Activated CD8-positive, alpha-beta memory T cell treated with anti-CD3 and anti-CD28 coated beads for 24 hours (primary cell): ENCODE data around the gene MEGF6.
"Not testable (repeated sequence)": the region's sequence is repeated elsewhere in the genome, so short reads cannot be mapped to it uniquely, and the experiment has no call there.

Experiments
- DNase-seq: peaks from one replicate; pipeline ENCODE4 v3.0.0-alpha.2; 2020

MEGF6 gene

DNA sequence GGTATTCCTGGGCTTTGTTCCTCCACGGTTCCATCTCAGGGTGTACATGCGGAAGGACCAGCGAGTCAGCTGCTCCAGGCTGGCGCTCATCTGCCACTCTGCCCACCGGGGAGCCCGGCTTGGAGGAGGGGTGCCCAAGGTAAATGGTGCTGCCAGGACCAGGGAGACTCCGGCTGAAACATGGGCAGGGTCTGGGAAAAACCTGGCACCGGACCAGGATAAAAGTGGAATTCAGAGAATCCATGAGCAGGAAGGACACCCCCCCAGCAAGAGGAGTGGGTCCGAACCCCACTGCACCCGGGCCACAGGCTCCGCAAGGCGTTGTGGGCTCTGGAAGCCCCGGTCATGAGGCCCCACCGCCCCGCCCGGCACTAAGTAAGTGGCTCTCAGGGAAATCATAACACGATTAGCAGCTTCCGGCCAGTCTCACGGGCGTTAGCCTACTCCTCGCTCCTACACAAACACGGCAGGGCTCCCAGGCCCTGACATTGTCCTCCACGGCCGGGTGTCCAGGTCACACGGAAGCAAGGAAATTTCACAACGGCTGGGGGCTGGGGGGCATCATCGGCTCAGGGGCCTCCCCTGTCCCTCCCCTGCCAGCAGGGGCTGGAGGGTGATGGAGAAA, 21.1 kb downstream of the MEGF6 start:
- DNase-seq: no peak

DNA sequence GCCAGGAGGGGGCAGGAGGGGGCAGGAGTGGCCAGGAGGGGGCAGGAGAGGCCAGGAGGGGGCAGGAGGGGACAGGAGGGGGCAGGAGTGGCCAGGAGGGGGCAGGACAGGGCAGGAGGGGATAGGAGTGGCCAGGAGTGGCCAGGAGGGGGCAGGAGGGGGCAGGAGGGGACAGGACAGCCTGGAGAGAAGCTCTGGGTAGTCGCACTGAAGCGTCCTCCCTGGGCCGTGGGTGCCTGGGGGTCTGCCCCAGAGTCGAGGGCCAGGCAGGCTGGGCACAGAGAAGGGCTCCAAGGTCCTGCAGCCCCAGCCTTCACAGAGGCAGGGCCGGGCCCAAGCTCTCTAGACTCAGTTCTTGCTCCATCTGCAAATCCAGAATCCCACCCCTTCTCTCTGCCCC, 22.9 kb downstream of the MEGF6 start:
- no peak for DNase-seq

DNA sequence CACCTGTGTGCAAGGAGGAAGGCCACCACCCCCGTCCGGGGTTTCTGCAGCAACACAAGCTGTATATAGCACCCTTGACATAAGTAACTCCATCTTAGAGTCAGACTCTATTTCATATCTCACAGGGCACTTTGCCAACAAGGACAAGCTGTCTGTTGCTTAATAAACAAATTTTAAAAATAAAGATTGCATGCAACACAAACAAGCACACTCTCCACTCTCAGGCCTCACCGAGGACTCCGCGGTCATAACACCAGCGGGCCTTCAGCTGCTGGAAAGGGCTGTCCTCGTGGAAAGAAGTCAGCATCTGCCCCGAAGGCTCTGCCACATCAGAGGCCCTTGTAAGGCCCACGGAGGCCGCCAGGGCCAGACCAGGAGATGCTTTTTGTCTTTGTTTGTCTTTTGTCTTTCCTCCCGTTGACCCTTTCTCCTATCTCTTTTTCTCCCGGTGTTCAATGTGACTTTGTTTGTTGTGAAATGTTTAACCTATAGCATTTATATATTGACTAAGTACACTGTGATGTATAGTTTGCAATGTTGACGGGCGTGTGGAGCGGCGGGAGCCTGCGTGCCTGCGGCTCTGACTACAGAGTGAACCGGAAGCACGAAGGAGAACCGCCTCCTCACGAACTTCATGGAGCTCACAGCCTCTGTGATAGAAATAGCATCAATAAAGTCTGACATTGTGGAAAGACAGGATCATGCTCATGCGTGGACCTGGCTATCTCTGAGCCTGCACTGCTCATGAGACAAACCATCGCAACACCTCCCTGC, 24.1 kb downstream of the MEGF6 start:
- DNase-seq: no peak

DNA sequence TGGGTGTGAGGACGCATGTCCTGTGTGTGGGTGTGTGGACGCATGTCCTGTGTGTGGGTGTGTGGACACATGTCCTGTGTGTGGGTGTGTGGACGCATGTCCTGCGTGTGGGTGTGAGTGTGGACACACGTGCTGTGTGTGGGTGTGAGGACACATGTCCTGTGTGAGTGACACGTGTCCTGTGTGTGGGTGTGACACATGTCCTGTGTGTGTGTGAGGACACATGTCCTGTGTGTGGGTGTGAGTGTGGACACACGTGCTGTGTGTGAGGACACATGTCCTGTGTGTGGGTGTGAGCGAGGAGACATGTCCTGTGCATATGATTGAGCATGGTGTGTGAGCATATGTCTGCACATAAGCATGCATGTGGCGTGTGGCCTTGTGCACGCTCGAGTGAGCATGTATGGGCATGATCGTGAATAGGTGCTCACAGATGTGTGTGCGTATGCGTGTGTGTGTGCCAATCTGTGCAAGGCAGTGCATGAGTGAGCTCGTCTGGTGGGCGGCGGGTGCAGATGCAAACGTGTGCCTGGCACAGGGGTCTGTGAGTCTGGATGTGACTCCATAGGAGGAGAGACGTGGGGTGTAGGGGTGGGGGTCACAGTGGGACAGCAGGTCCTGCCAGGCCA, 25.3 kb downstream of the MEGF6 start:
- DNase-seq: no peak

DNA sequence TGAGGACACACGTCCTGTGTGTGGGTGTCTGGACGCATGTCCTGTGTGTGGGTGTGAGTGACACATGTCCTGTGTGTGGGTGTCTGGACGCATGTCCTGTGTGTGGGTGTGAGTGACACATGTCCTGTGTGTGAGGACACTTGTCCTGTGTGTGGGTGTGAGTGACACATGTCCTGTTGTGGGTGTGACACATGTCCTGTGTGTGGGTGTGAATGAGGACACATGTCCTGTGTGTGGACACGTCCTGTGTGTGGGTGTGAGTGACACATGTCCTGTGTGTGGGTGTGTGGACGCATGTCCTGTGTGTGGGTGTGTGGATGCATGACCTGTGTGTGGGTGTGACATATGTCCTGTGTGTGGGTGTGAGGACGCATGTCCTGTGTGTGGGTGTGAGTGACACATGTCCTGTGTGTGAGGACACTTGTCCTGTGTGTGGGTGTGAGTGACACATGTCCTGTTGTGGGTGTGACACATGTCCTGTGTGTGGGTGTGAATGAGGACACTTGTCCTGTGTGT, 25.9 kb downstream of the MEGF6 start:
- DNase-seq: not testable (repeated sequence)

DNA sequence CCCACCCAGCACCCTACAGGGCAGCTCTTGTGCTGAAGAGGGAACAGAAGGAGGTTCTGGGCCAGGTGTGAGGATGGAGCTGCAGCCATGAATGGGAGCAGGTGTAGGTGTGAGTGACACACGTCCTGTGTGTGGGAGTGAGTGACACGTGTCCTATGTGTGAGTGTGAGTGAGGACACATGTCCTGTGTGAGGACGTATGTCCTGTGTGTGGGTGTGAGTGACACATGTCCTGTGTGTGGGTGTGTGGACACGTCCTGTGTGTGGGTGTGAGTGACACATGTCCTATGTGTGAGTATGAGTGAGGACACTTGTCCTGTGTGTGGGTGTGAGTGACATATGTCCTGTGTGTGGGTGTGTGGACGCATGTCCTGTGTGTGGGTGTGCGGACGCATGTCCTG, 26.4 kb downstream of the MEGF6 start:
- no peak for DNase-seq

DNA sequence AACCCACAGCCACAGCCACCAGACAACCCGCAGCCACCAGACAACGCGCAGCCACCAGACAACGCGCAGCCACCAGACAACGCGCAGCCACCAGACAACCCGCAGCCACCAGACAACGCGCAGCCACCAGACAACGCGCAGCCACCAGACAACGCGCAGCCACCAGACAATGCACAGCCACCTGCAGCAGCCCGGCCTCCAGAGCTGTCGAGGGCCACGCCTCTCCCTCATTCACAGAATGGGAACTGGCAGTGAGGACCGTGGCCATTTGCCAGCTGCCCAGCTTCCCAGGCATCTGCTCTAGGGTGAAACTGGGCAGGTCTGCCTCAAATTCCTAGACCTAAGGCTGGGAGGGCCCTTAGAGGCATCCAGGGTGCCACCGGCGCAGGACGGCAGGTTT, 27.6 kb downstream of the MEGF6 start:
- DNase-seq: not testable (repeated sequence)

DNA sequence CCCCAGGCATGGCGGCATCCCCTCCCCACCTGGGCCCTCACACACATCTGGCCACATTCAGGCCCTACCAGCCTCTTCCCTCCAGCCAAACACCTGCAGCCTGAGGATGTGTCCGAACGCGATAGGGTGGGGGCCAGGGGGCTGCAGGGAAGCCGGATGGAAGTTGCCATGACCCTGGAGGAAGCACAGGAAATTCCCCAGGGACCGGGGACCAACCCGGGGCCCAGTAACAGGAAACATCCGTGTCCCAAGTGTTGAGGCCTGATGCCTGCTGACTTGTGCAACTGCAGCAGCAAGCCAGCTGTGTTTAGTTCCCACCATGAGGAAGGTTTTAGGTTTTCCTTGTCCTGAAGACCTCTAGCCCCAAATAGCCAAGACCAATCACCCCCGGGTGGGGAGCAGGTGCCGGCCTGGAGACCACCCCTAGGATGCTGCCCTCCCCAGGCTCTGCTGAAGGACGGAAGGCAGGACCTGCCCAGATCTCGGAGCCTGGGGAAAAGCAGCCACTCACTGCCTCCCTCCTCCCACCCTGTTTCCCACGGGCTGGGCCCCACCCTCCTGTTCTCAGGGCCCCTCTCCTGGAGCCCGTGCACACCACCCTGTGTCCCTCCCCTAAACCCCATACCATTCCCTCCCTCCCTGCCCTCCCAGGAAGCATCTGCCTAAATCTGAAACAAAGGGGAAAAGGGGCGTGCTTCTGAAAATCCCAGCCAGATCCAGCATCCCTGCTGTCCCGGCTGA, 29.8 kb downstream of the MEGF6 start:
- DNase-seq: no peak

DNA sequence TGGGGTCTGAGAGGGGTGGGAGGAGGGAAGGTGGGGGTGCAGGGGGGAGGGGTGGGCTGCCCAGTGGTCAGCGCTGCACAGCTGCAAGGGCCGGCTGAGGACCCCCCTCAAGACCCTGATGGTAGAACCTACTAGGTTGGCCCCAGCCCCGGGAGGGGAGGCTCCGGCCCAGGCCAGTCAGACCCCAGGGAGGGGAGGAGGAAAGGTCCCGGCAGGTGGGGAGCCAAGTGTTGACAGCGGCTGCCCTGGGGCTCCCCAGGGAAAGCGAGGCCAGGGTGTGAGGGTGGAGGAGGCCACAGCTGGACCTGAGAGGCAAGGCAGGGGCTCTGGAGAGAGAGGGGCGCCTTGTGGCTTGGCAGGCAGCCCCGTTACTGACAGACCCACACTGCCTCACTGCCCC, 31.1 kb downstream of the MEGF6 start:
- DNase-seq: no peak

DNA sequence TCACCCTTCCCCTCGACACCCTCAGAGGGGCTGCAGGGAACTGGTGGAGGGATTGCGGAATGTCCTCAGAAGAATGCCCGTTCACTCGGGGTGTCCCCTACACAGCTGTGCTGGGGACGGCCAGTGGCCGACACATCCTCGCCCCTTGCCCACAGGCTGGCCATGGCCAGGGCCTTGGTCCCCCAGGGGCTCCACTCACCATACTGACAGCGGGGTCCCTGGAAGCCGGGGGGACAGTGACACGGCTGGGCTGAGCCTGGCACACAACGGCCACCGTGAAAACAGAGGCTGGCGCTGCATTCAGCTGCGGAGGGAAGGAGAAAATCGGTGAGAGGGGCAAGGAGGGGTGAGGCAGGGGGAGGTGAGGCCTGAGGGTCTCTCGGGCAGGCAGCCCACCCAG, 31.7 kb downstream of the MEGF6 start:
- no peak for DNase-seq

DNA sequence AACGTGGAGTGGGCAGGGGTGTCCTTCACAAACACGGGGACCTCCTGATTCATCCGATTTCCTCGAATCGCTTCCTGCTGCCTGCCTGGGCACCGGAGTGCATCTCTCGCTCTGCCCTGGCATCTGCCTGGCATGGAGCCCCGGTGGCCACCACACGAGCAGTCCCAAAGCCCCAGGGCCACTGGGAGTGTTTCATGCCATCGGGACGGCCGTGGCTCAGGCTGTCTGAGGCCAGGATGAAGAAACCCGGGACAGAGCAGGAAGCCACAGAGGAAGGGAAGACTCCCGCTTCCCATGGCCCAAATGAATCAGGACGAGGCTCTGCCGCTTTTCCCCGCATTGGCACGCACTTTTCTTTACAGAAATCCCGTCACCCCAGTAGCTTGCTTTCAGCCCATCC, 32.4 kb downstream of the MEGF6 start:
- no peak for DNase-seq

DNA sequence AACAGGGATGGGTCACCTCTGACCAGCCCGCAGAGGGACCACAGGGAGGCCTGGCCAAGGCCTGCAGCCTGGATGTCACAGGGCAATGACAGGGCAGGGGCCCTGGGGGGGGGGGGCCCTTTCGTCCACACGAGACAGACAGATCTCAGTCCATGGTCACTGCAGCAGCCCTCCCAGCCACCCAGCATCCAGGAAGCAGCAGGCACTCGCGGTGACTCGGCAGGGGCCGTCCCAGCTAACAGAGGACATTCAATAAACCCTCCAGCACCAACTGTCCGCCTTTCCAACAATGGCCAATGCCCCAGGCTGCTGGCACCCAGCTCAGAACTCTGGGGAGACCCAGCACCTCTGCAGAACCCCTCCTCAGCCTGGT, 32.9 kb downstream of the MEGF6 start:
- no peak for DNase-seq

DNA sequence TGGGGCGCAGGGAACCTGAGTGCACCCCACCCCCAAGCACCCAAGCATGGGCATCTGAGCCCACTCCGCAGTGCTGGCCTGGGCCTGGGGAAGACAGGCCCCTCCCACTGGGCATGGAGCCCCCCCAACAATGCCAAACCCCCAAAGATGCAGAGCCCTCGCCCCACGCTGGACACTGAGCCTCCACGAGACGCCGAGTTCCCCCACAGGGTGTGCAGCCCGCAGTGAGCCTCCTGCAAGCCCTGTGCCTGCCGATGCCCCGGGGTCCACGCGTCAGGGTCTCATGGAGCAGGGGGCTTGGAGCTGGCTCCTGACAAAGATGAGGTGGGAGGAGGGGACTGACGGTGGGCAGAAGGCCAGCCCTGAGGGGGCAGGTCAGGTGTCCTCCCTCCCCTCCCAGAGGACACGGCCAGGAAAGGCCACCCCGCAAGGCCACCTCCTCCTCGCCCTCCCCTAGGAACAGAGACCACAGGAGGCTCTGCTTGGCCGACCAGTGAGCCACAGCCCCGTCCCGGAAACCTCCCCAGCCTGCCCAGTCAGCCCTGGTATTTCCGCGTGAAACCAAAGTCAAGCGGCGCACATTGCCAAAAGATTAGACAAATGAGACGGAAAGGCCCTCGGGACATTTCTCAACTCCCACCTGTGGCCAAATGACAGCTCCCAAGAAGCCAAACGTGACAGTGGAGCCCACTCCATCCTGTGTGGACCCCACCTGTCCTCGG, 33.4 kb downstream of the MEGF6 start:
- DNase-seq: no peak

DNA sequence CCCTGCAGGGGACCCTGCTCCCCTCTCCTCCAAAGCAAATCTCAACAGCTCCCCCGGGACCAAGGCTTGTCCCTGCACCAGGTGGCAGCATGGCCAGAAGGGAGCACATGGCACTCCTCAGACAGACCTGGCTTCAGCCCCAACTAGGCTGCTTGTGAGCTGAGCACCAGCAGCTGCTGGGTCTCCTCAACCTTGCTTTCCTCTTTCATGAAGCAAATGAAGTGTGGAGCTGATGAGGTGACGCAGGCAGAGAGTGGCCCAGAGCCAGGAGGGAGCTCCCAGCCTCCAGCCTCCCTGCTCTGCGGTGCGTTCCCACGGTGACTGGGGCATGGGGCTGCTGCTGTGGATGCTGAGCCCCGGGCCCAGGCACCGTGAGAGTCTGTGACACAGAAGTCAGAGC, 34.0 kb downstream of the MEGF6 start:
- DNase-seq: no peak

DNA sequence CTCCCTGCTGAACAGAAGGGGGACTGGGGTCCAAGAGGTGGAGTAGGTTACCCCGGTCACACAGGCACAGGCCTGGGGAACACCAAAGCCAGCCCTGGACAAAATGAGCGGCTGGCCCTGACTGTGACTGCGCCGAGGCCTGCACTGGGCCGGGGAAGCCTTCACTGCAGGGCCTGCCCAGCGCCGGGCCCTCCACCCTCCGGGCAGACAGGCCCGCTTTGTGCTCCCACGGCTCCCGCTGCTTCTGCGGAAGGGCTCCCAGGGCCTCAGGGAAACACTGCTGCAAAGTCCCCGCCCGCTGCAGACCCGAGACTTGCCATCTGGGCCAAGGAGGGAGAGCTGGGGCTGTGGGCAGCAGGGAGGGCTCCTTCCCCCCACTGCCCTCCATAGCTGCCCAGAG, 35.3 kb downstream of the MEGF6 start:
- no peak for DNase-seq

DNA sequence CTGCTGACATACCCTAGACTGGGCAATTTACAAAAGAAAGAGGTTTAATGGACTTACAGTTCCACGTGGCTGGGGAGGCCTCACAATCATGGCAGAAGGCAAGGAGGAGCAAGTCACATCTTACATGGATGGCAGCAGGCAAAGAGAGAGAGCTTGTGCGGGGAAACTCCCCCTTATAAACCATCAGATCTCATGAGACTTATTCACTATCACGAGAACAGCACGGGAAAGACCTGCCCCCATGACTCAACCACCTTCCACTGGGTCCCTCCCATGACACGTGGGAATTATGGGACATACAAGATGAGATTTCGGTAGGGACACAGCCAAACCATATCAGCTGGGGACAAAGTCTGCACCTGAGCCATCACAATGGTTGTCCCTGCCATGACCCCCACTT, 35.8 kb downstream of the MEGF6 start:
- not testable (repeated sequence) for DNase-seq

DNA sequence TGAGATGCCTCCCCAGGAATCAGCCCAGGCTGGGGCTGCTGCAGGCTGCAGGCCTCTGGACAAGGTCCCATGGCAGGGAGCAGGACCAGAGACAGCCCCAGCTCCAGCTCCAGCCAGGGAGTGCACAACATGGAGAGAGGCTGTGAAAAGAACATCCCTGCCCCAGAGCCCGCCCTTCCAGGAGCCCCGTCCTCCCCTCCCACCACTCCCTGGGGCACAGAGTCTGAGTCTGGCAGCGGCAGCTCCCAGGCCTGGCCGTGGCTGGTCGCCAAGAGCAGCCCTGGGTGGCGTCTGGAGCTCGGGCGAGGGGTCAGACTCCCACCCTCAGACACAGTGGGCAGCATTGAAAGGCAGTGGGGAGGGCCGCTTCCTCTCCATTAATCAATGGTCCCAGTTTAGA, 37.8 kb downstream of the MEGF6 start:
- DNase-seq: no peak

DNA sequence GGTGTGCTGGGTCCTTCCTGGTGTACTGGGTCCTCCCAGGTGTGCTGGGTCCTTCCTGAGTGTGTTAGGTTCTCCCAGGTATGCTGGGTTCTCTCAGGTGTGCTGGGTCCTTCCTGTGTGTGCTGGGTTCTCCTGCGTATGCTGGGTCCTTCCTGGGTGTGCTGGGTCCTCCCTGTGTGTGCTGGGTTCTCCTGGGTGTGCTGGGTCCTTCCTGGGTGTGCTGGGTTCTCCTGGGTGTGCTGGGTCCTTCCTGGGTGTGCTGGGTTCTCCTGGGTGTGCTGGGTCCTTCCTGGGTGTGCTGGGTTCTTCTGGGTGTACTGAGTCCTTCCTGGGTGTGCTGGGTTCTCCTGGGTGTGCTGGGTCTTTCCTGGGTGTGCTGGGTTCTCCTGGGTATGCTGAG, 38.7 kb downstream of the MEGF6 start:
- DNase-seq: not testable (repeated sequence)

DNA sequence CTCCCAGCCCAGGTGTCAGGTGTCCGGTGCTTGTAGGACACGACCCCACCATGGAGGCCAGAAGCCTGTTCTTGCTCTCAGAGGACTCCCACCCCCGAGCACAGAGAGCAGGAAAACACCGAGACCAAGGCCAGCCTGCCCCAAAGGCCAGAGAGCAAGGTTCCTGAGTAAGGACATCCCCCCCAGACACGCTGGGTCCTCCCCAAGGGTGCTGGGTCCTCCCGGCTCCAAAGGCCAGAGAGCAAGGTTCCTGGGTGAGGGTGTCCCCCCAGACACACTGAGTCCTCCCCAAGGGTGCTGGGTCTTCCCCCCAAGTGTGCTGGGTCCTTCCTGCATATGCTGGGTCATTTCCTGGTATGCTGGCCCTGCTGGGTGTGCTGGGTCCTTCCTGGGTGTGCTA, 40.0 kb downstream of the MEGF6 start:
- no peak for DNase-seq

DNA sequence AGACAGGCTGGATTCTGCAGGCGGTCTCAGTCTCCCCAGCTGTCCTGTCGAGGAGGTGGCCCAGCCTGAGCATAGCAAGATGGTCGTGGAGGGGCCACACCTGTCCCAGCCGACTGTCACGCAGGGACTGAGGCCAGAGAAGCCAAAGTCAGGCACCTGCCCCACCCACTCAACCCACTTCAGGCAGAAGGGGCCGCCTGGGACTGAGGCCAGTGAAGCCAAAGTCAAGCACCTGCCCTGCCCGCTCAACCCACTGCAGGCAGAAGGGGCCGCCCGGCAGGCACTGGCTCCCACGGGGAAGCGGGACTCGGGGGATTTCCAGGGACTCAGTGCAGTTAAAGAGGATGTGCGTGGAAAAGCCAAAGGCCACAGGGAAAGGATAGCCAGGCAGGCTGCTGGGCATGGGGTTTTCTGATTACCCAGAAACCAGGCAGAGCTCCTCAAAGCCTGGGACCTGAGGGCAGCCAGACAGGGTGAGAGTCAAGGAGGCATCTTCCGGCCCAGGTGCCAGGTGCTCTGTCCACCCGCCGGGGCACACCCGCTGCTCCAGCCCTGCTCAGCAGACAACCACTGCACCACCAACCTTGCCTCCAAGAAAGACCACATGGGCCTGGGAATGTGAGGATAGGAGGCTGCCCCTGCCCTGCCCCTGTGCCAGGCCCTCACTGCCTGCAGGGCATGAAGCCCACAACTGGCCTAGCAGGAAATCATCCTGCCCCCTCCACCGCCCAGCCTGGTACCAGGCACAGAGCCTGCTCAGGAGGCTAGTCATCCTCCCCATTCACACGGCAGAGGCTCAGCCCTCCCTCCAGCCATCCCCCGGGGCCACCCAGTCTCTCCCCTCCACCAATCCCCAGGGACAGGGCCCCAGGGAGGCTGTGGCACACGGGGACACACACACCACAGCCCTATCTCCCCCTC, 41.0 kb downstream of the MEGF6 start:
- no peak for DNase-seq

DNA sequence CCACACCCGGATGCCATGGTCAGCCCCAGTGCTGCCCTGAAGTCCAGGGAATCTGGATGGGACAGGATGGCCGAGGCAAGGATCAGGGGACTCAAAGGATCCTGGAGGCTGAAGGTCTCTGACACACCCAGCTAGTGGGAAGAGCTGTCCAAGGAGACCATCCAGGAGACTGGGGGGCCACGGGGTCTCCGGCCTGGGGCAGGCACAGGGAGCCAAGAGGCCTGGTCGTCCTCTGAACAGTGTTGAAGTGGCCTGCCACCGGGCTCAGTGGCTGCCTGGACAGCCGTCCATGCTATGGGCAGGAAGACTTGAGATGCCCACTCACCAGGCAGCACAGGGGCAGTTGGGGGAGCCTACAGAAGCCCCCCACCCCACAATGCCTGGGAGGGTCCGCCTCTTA, 41.9 kb downstream of the MEGF6 start:
- no peak for DNase-seq
